ENCODE data around the gene GALNT9.

- no peak for TF ChIP-seq EZH2 (IDR thresholded peaks at IDR 0.05; ENCODE audit: insufficient read depth, poor library complexity, severe bottlenecking)
- TF ChIP-seq EZH2phosphoT487 (IDR thresholded peaks at IDR 0.05; ENCODE audit: insufficient read depth, low read depth) = no peak
These were observed 90.0 kb downstream of the GALNT9 start for GRCh38 chr12:132239392-132239791.
